Esophagus (tissue), 2 donors: ENCODE measurements around the gene GCNT1. TPM values are rescaled to one million over a fixed set of nuclear protein-coding genes. Genes with fewer than 3 reads are reported as not detected.
A peak's percentile ranks its signal among the peaks of the same experiment; 100 is the strongest.

ENCODE experiments used
- H3K27ac ChIP-seq, 2 donors: one replicate each; pipeline ENCODE4 v1.5.1; 2013; ENCODE audit warnings: low read depth in 2 of 2, mild to moderate bottlenecking in 2 of 2, inconsistent platforms in 1 of 2, low read length in 1 of 2, moderate library complexity in 1 of 2
- H3K27me3 ChIP-seq, 2 donors: one replicate each; pipeline ENCODE4 v1.6.1; 2013; ENCODE audit warnings: low read length in 2 of 2, control low read depth in 1 of 2, mild to moderate bottlenecking in 1 of 2; ENCODE audit not compliant: insufficient read depth in 2 of 2, control insufficient read depth in 1 of 2
- H3K36me3 ChIP-seq, 2 donors: one replicate each; pipeline ENCODE4 v1.6.1; 2013; ENCODE audit warnings: low read length in 1 of 2; ENCODE audit not compliant: control insufficient read depth in 2 of 2, insufficient read depth in 2 of 2
- H3K4me1 ChIP-seq, 2 donors: one replicate each; pipeline ENCODE4 v1.6.1; 2013; ENCODE audit warnings: low read length in 1 of 2; ENCODE audit not compliant: control insufficient read depth in 2 of 2, insufficient read depth in 2 of 2
- H3K4me3 ChIP-seq, 2 donors: one replicate each; pipeline ENCODE4 v1.5.1; 2013; ENCODE audit warnings: low read length in 2 of 2, mild to moderate bottlenecking in 2 of 2, low read depth in 1 of 2, moderate library complexity in 1 of 2
- H3K9me3 ChIP-seq, 2 donors: one replicate each; pipeline ENCODE4 v1.6.1; 2013; ENCODE audit warnings: mild to moderate bottlenecking in 2 of 2, low read depth in 1 of 2, low read length in 1 of 2, moderate library complexity in 1 of 2; ENCODE audit not compliant: control insufficient read depth in 2 of 2, insufficient read depth in 1 of 2
- WGBS, 2 donors: extraction: QIAGEN DNeasy Blood & Tissue Kit; methylation state at CpG; one replicate each; pipeline ENCODE4 v1.1.7; 2013; 5-methylcytosine and 5-hydroxymethylcytosine counted together
- polyA plus RNA-seq, 2 donors: library from polyadenylated mRNA; stranded (reverse); fragments of 200-250 nt; gene quantifications; one replicate each; pipeline ENCODE4 v1.2.3, GENCODE V29; 2013
- donor health status: healthy with polysubstance abuse.
- donor health status: Bipolar disorder and iron deficiency.

GCNT1 gene
- polyA plus RNA-seq, 2 donors: 0.79 to 1.6 TPM

GRCh38 chr9:76441551-76442322 lies 17.2 kb upstream of the GCNT1 start:
- Histone ChIP-seq H3K27ac (no peak overlapping the region), H3K27me3 (no peaks in the 10 kb centered on the region), H3K4me3 (no peak overlapping the region), H3K36me3 (no peaks in the 10 kb centered on the region), H3K4me1 (peaks cover 0 to 2% of the 10 kb centered on the region in 2 donors), H3K9me3 (no peaks in the 10 kb centered on the region)
- WGBS, 2 donors: 83 to 86% methylated on average over 10 of the region's 10 CpGs

DNA sequence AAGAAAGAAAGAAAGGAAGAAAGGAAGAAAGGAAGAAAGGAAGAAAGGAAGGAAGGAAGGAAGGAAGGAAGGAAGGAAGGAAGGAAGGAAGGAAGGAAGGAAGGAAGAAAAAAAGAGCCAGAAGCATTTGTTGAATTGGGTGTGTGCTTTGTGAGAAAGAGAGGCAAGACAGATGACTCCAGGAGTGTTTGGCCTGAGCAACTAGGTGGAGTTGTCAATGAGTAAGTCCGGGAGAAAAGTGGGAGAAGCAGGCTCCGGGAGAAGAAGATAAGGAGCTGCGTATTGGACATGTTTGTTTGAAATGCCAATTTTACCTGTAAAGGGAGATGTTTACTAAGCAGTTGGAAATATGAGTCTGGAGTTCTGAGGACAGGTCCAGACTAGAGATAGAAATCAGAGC lies 15.1 kb upstream of the GCNT1 start:
- peaks cover 0 to 2% of the 10 kb centered on the region in 2 donors for H3K4me1 ChIP-seq
- no peaks in the 10 kb centered on the region for H3K9me3 ChIP-seq
- WGBS, 2 donors: 47 to 51% methylated on average over 3 of the region's 3 CpGs
- no peaks in the 10 kb centered on the region for H3K27me3 ChIP-seq
- H3K36me3 ChIP-seq: no peaks in the 10 kb centered on the region
- no peak overlapping the region for H3K4me3 ChIP-seq
- peak overlapping the region in 1 of 2 donors; percentile 70 for H3K27ac ChIP-seq

GRCh38 chr9:76444322-76444929 lies 14.6 kb upstream of the GCNT1 start:
- no peaks in the 10 kb centered on the region for H3K9me3 ChIP-seq
- H3K36me3 ChIP-seq: no peaks in the 10 kb centered on the region
- WGBS, 2 donors: 47 to 49% methylated on average over 5 of the region's 5 CpGs
- H3K4me1 ChIP-seq: peaks cover 0 to 2% of the 10 kb centered on the region in 2 donors
- H3K4me3 ChIP-seq: no peak overlapping the region
- H3K27ac ChIP-seq: peak overlapping the region; percentile 16 to 70
- no peaks in the 10 kb centered on the region for H3K27me3 ChIP-seq

- Histone ChIP-seq H3K27me3 (no peaks in the 10 kb centered on the region), H3K36me3 (no peaks in the 10 kb centered on the region), H3K27ac (no peak overlapping the region), H3K4me3 (no peak overlapping the region), H3K4me1 (peaks cover 0 to 2% of the 10 kb centered on the region in 2 donors), H3K9me3 (no peaks in the 10 kb centered on the region)
Measured at GRCh38 chr9:76445976-76446375, 13.0 kb upstream of the GCNT1 start.

DNA sequence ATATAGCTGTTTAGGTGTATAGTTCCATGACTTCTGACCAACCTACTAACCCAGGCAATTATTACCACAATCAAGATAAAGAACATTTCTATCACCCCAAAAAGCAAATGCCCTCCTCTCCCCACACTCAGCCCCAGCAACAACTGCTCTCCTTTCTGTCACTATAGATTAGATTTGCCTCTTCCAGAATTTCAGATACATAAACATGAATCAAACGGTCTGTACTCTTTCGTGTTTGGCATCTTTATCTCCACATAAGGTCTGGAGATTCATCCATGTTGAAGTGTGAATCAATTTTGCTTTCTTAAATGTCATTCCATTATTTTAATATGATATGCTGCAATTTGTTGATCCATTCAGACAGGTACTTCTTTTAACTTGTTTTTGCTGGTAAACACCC lies 10.5 kb upstream of the GCNT1 start:
- 73 to 83% methylated on average over 2 of the region's 2 CpGs for whole genome bisulfite sequencing, 2 donors
- H3K4me3 ChIP-seq: no peak overlapping the region

GRCh38 chr9:76451234-76451633 lies 7.7 kb upstream of the GCNT1 start:
- H3K36me3 ChIP-seq: no peaks in the 10 kb centered on the region
- no peaks in the 10 kb centered on the region for H3K4me1 ChIP-seq
- no peak overlapping the region for H3K27ac ChIP-seq
- H3K4me3 ChIP-seq: no peak overlapping the region
- H3K9me3 ChIP-seq: no peaks in the 10 kb centered on the region
- 43 to 73% methylated on average over 1 of the region's 1 CpG for WGBS, 2 donors
- no peaks in the 10 kb centered on the region for H3K27me3 ChIP-seq

More for the DNA sequence above, 10.5 kb upstream of the GCNT1 start:
- Histone ChIP-seq H3K4me1 (peaks cover 0 to 2% of the 10 kb centered on the region in 2 donors), H3K36me3 (no peaks in the 10 kb centered on the region), H3K9me3 (no peaks in the 10 kb centered on the region), H3K27me3 (no peaks in the 10 kb centered on the region), H3K27ac (no peak overlapping the region)

DNA sequence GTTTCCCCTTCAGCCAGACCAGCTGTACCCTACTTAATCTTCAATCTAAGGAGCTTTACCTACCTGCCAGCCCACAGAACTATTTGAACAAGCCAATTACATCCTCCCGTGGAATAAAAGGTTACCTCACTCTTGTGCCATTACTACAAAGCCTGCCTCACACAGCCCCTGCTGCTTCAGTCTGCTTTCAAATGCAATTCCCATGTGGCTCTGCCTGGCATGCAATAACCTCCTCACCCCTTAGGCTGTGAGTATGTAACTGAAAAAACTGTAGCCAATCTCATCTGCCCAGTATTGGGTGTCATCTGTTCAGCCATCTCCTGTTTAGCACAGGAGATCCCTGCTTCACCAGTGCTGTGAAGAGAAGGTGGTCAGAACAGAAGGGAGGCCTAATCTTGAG lies 6.1 kb upstream of the GCNT1 start:
- H3K4me1 ChIP-seq: no peaks in the 10 kb centered on the region
- WGBS, 2 donors: 82 to 85% methylated on average over 1 of the region's 1 CpG
- H3K27ac ChIP-seq: no peak overlapping the region
- H3K9me3 ChIP-seq: no peaks in the 10 kb centered on the region
- no peaks in the 10 kb centered on the region for H3K36me3 ChIP-seq
- no peaks in the 10 kb centered on the region for H3K27me3 ChIP-seq
- H3K4me3 ChIP-seq: no peak overlapping the region

DNA sequence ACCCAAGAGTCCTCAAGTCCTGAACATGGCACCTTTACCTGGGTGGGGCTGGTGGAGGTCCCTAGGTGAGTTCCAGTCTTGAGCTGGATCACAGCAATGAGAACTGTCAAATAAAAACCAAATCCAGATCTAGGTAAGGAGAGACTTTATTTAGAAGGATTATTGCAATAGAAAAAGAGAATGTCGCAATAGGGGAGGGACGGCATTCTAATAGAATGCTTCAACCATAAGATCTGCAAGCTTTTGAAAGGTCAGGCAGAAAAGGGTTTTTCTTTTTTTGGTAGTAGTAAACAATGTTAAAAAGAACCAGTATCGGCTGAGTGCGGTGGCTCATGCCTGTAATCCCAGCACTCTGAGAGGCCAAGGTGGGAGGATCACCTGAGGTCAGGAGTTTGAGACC lies 5.2 kb upstream of the GCNT1 start:
- Histone ChIP-seq H3K27ac (no peak overlapping the region), H3K9me3 (no peaks in the 10 kb centered on the region), H3K27me3 (no peaks in the 10 kb centered on the region), H3K4me1 (no peaks in the 10 kb centered on the region), H3K4me3 (no peak overlapping the region), H3K36me3 (no peaks in the 10 kb centered on the region)
- 68 to 84% methylated on average over 4 of the region's 4 CpGs for WGBS, 2 donors

DNA sequence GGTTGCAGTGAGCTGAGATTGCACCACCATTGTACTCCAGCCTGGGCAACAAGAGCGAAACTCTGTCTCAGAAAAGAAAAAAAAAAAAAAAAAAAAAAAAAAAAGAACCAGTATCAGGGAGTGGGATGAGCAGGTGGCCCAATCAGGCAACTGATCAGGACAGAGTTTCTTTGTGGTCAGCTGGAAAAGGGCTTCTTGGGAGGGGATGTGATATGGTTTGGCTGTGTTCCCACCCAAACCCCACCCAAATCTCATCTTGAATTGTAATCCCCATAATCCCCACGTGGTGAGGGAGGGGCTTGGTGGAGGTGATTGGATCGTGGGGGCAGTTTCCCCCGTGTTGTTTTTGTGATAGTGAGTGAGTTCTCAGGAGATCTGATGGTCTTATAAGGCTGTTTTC lies 4.7 kb upstream of the GCNT1 start:
- 54 to 67% methylated on average over 4 of the region's 4 CpGs for WGBS, 2 donors
- Histone ChIP-seq H3K27ac (no peak overlapping the region), H3K36me3 (no peaks in the 10 kb centered on the region), H3K4me1 (peaks cover 0 to 2% of the 10 kb centered on the region in 2 donors), H3K4me3 (no peak overlapping the region), H3K27me3 (no peaks in the 10 kb centered on the region), H3K9me3 (no peaks in the 10 kb centered on the region)
